Gastrocnemius medialis (tissue), 4 donors: ENCODE data around the gene EXTL2.

Experiments used
- CTCF ChIP-seq, 5 experiments: fragments of 450-650 bp in 3 of 5; fragments of 200-600 bp in 2 of 5; sonication (generic) in 2 of 5; IDR thresholded peaks in 4 of 5; conservative IDR thresholded peaks in 1 of 5; 1 replicate in 4 of 5; 2 replicates in 1 of 5; pipeline ENCODE4 v1.5.1; 2016 to 2019; ENCODE audit warnings: antibody characterized with exemption in 5 of 5, mild to moderate bottlenecking in 3 of 5, moderate library complexity in 3 of 5
- POLR2A ChIP-seq, 2 donors: fragments of 450-650 bp; IDR thresholded peaks; one replicate each; pipeline ENCODE4 v1.6.1; 2017; ENCODE audit warnings: antibody characterized with exemption in 2 of 2, mild to moderate bottlenecking in 2 of 2, moderate library complexity in 2 of 2

- TF ChIP-seq CTCF (IDR thresholded peaks at IDR 0.05 in 4 of 5, conservative IDR thresholded peaks at IDR 0.05 in 1 of 5) (no peak), POLR2A (IDR thresholded peaks at IDR 0.05) (no peak)
These were observed 42.9 kb downstream of the EXTL2 start for GRCh38 chr1:100851726-100852125.
